HG02938 (cell line): ENCODE measurements around the gene CEMIP2.
"Not testable (repeated sequence)": the region's sequence is repeated elsewhere in the genome, so short reads cannot be mapped to it uniquely, and the experiment has no call there.

Experiments used
- ATAC-seq: cut with Tn5 transposase; IDR thresholded peaks from one replicate; pipeline ENCODE4 v1.9.1; 2021; ENCODE audit warnings: mild to moderate bottlenecking, moderate library complexity; ENCODE audit not compliant: unreplicated experiment

CEMIP2 gene, protein sequence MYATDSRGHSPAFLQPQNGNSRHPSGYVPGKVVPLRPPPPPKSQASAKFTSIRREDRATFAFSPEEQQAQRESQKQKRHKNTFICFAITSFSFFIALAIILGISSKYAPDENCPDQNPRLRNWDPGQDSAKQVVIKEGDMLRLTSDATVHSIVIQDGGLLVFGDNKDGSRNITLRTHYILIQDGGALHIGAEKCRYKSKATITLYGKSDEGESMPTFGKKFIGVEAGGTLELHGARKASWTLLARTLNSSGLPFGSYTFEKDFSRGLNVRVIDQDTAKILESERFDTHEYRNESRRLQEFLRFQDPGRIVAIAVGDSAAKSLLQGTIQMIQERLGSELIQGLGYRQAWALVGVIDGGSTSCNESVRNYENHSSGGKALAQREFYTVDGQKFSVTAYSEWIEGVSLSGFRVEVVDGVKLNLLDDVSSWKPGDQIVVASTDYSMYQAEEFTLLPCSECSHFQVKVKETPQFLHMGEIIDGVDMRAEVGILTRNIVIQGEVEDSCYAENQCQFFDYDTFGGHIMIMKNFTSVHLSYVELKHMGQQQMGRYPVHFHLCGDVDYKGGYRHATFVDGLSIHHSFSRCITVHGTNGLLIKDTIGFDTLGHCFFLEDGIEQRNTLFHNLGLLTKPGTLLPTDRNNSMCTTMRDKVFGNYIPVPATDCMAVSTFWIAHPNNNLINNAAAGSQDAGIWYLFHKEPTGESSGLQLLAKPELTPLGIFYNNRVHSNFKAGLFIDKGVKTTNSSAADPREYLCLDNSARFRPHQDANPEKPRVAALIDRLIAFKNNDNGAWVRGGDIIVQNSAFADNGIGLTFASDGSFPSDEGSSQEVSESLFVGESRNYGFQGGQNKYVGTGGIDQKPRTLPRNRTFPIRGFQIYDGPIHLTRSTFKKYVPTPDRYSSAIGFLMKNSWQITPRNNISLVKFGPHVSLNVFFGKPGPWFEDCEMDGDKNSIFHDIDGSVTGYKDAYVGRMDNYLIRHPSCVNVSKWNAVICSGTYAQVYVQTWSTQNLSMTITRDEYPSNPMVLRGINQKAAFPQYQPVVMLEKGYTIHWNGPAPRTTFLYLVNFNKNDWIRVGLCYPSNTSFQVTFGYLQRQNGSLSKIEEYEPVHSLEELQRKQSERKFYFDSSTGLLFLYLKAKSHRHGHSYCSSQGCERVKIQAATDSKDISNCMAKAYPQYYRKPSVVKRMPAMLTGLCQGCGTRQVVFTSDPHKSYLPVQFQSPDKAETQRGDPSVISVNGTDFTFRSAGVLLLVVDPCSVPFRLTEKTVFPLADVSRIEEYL (N-terminal part only)

DNA sequence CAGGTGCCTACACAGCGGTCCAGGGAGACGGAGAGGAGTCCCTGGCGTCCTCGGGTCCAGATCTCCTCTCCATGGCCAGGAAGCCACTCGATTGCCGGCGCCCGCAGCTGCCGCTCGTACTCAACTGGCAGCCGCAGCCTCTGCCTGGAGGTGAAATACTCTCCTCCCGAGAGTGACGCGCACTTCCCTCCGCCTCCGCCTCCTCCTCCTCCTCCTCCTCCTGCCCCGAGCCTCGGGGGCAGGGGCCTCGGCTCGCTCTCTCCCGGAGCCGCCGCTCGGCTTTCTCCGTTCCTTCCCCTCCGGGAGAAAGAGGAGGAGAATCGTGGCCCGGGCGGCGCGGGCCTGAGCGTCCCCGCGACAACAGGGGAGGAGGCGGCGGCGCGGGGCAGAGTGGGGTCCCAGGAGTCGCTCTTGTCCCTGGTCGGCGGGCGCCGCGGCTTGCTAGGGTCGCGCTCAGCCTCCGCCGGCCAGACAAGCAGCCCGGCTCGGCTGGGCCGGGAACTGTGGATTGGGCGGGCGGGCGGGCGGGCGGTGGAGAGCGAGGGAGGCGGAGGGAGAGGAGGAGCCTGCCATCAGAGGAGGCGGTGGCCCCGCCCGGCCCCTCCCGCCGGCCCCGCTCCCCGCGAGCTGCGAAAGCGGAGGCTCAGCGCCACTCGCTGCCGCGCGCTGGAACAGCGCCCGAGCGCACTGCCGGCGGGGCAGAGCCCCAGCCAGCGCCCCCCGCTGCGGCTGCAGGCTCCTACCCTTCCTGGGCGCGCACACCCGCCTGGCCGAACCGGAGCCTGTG, at the start of gene CEMIP2:
Gene CEMIP2, minus strand, starts transcription at position 126 of the 787 bp plus-strand sequence. CDS start 18,140 bp downstream, outside the sequence.
- peak; percentile 62 for ATAC-seq

DNA sequence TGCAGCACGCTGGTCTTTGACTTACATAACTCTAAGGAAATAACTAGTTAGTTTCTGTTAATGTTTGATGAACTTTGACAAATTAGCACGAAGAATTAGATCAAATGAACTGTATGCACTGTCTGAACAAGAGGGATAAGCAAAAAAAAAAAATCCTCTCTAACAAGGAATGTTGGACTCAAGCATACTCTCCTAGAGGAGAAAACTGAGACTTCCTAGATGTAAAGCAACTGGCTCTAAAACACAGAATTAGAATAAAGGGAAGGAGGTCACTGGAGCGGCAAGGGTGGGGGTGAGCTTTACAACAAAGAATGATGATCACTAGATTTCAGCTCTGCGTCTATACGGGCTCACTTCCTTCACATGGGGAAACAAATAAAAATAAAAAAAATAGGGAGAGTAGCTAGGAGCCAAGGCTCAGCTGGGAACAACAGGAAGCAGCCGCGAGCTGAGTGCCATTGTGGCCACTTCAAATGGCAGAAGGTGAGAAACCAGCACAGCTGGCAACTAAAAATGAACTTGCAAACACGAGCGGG, 48.7 kb upstream of the CEMIP2 start:
- ATAC-seq: no peak

DNA sequence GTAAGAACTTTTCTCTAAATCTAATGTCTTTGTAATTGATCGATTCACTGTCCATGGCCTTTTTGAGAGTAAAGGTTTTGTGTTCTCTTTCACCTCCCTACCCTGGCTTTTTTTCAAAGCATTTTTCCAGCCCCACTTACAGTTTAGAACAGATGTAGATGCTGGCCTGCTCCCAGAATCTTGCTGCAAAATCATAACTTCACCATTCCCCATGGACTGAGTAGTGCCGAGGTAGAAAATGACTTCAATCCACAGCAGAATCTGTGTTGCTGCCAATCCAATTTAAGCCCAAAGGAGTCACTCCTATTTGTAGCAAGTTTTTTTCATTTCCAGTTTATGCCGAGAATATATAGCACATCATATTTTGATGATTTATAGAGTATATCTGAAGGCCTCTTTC, 46.5 kb upstream of the CEMIP2 start:
- ATAC-seq: no peak

DNA sequence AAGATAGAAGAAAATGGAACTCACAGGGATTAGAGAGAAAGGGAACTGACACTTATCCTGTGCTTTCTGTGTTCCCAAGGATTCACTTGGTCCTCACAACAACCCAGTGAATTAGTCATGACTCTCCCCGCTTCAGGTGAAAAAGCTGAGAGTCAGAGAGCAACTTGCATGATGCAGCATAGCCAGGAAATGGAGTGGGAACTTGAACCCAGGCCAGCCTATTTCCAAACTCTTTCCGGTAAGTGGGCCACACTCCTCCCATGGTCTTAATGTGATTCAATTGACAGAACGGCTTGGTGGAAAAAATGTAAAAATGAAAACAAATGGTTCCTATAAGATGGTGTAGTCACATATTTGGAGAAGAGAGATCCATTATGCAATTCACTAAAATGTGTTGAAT, 45.9 kb upstream of the CEMIP2 start:
- ATAC-seq: no peak

DNA sequence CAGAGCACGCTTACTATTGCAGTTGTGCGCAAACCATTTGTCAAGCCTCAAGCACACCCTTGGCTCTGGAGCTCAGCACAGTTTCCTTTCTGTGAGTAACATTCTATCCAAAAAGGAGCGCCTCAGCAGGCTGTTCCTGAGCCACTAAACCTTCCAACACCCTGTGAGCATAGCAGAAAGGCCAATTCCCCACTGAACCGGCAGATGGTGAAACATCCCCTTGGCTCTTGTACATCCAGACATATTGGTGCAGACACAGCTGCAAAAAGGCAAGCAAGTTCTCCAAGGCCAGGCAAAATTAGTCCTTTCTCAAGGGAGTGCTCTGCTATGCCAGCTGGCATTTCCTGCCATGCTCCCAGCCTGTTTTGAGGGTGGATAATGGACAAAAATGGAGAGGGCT, 44.1 kb upstream of the CEMIP2 start:
- no peak for ATAC-seq

DNA sequence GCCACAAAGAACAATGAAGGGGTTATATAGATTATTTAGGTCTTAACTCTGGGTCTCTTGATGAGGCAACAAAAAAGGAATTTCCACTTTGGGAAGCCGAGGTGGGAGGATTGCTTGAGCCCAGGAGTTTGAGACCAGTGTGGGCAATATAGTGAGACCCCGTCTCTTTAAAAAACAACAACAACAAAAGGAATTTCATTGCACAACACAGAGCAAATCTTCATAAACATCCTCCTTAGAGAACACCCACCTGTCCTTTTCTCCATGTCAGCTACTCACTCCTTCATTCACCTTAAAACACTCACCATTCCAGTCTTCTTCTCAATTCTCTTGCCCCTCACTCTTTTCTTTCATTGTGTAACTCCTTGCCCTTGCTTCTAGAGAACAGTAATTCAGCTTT, 39.8 kb upstream of the CEMIP2 start:
- no peak for ATAC-seq

DNA sequence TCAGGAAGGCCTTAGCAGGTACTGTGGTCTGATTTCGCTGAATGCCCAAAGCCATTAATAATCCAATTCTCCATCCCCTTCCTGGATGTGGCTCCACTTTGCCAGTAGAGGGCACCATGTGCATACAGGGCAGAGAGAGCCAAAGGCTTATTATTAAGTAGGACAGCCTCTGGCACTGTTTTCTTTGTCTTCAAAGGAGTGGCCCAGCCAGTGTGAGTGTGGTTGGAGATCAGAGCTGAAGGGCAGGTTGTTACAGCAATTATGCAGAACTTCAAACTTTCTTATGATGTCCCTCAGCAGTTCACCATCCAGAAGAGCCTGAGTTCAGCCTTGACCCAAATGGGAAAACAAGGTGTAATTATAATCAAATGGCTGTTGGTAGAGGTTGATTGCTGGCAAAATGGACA, 38.6 kb upstream of the CEMIP2 start:
- peak; percentile 89 for ATAC-seq

DNA sequence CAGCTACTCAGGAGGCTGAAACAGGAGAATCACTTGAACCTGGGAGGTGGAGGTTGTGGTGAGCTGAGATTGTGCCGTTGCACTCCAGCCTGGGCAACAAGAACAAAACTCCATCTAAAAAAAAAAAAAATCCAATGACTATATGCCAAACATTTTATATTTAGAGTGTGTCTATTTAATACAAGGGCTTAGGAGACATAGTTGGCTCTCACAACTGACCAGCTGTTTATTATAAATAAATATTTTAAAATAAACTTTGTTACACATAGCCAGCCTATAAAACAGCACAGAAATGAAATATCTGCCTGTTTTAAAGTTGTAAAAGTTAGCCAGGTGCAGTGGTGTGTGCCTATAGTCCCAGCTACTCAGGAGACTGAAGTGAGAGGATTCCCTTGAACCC, 36.8 kb upstream of the CEMIP2 start:
- ATAC-seq: not testable (repeated sequence)

DNA sequence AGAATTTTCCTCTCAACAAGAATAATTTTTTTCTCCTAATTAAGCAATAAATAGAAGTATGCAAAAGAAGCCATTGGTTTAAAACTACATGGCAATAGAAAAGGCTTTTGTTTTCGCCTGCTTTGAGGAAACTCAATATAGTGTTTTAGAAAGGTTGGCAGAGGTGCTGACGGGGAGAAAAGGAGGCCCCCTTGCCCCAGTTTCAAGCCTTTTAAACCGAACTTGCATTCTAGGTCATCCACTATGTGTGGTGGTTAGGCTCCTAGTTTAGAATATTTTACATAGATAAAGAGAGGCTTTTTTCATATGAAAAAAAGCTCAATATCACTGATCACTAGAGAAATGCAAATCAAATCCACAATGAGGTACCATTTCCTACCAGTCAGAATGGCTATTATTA, 33.5 kb upstream of the CEMIP2 start:
- no peak for ATAC-seq

DNA sequence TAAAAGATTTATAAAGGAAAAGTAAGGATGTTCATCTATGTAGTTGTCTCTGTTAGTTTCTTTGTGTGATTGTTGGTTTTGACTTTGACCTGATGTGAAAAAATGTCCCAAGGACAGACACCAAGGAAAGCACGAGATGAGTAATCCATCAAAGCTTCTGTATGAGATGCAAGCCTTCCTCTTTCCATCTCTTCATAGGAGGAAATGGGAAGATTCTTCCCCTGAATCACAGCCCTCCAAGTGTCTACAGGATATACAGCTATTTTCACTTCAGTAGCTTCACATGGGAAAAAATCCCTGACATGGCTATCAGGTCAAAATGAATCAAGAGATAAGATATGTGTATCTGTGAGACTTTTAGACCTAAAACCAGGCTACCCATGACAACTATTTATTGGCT, 29.0 kb upstream of the CEMIP2 start:
- no peak for ATAC-seq

DNA sequence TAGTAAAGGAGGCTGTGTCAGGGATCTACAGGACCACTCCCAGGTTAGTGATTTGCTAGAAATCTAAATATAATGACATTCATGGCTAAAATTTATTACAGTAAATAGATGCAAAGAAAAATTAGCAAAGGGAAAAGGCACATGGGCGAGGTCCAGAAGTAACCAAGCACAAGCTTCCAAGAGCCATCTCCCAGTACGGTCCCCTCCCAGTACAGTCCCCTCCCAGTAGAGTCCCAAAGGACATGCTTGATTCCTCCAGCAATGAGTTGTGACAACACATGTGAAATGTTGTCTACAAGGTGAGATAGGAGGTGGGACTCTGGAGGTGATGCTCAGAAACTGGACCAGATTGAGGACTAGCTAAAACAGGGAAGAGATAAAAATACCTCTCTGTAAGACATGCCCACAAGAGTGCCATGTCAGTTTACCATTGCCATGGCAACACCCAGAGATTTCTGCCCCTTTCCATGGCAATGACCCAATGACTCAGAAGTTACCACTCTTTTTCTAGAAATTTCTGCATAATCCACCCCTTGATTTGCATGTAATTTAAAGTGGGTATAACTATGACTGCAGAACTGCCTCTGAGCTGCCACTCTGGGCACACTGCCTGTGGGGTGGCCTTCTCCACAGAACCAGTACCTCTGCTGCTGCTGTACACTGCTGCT, 27.9 kb upstream of the CEMIP2 start:
- no peak for ATAC-seq

DNA sequence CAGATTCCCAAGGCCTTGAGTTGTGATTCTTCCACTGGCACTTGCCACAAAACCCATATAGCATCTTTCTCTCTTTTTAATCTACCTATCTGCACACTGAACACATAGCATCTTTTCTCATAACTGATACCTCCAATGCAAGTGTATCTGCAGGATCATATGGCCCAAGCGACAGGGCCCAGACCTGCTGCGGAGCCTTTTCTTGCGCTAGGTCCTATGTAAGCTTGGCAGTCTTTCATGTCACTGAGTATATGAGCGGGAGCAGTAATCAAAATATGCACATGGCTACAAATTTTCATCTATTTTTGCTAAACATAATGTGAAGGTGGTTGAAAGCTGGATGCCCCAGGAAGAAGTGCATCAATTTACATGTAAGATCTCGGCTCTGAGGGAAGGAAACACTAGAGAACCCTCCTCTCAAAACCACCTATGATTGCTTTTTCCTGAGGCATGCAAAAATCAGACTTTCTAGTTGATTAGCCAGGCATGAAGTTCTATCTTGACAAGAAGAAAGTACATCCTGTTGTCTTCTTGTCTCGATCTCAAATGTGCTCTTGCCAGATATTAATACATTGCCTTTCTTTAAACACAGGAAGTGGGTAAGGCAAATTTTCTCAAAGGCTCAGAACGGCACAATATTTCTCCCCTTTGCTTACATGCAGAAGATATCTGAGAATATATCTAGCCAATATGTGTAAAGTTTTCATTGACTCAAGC, 26.9 kb upstream of the CEMIP2 start:
- ATAC-seq: peak; percentile 89

DNA sequence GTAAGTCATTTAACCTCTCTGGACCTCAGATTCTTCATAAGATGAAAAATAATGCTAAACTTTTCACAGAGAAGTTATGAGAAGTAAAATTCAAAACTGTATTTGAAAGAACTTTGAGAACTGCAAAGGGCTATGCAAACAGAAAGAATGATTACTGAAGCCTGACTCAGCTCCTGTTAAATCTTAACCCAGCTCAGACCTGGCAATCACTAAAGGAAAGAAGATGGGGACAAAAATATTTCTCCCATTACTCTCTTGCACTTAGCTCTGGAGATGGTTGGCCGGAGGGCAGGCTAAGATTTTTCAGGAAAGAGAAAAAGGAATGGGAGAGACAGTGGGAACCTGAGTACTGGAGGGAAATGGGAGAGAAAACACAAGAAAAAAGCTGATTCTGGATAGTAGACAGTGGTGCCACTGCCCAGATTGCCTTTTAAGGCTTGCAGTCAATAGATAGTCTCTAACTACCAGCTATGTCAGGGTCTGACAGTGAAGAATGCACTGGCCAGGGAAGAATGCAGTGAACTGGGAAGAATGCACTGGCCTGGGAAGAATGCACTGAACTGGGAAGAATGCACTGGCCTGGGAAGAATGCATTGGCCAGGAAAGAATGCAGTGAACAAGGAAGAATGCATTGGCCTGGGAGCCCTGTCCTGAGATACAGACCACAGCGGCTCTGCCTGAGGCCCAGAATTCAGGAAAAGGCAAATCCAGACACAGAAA, 25.2 kb upstream of the CEMIP2 start:
- ATAC-seq: peak; percentile 33

DNA sequence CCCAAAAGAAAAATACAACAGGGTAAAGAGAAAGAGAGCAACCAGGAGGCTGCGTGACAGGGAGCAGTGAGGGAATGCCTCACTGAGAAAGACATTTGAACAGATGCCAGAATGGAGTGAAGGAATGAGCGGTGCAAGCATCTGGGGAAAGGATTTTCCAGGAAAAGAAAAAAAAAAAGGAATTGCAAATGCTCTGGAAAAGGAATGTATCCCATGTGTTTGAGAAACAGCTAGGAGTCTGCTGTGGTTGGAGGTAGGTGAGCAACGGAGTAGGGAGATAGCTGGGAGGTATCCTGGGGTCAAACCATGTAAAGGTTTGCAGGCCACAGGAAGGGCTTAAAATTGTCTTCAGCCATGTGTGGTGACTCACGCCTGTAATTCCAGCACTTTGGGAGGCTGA, 23.6 kb upstream of the CEMIP2 start:
- no peak for ATAC-seq

DNA sequence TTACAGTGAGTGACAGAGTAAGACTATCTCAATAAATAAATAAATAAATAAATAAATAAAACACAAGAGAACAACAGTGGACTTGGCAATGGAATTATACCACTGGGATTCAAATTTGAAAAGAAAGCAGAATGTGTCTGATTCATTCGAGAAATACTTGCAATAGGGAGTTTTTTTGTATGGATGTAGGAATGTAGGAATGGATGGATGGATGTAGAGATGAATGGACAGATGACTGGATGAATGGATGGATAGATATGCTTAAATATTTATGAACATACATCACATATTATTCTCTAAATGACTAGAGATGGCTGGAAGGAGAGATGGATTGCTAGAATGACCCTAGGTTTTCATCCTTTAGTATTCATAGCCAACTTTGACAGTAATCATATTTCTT, 22.0 kb upstream of the CEMIP2 start:
- ATAC-seq: no peak

DNA sequence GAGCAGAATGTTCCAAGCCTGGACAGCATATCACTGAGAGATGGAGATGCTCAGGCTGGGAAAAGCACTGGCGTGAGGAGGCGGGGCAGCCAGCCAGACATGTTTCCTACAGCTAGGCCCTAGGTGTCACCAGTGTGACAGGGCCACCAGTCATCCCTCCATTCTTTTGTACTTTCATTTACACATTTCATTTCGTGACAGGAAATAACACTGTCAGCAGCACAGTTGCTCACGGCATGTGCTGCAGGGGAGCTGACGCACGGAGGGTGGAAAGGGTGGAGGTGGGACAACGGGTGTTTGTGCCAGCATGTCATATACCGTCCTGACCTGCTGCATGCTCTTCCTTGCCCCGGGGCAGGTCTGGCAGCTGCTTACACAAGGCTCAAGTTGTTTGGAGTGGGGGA, 14.8 kb upstream of the CEMIP2 start:
- ATAC-seq: peak; percentile 81

DNA sequence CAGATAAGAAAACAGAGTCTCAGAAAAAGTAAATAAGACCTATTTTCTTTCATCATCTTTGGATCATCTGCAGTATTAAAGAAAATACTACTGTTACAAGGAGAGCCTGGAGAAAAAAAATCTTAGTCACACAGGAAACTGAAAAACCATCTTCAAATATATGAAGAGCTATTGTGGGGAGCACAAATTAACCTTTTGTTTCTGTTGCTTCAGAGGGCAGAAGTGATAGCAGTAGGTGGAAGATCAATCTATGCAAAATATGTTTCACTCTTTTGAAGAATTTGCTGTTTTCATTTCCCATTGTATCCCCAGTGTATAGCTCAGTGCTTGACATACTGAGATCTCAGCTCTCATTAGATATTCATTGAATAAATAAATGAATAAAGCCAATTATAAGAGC, 13.1 kb upstream of the CEMIP2 start:
- peak; percentile 67 for ATAC-seq

DNA sequence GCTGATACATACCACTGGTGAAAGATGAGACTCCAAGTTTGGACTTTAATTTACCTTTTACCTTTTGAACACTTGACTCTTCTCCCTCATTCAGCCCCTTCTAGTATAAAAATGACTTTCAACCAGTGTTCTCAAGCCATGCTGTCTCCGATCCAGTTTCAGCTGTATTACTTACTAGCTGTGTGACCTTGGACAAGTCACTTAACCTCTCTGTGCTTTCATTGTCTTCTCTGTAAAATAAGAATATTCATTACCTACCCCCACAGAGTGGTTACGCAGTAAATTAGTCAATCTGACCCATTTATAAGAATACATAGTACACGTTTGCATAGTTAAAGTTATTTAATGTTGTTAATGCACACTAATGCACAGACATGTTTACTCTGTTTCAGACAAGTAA, 12.6 kb upstream of the CEMIP2 start:
- no peak for ATAC-seq
